GM04504 (cell line): ENCODE measurements around the gene PDZD2.
"Not testable (repeated sequence)": the region's sequence is repeated elsewhere in the genome, so short reads cannot be mapped to it uniquely, and the experiment has no call there.

Experiments
- DNase-seq: peaks from one replicate; pipeline ENCODE4 v3.0.0-alpha.2; 2012; ENCODE audit warnings: low read depth

PDZD2 gene

GRCh38 chr5:31733371-31733770 lies 94.4 kb downstream of the PDZD2 start:
- DNase-seq = no peak

GRCh38 chr5:31736127-31736526 lies 97.2 kb downstream of the PDZD2 start:
- no peak for DNase-seq

- DNase-seq = no peak
Observed at GRCh38 chr5:31738199-31738598, 99.3 kb downstream of the PDZD2 start.

- no peak for DNase-seq
Observed at GRCh38 chr5:31741496-31741895, 102.6 kb downstream of the PDZD2 start.

GRCh38 chr5:31743678-31744077 lies 104.7 kb downstream of the PDZD2 start:
- no peak for DNase-seq

GRCh38 chr5:31748458-31749172 lies 109.7 kb downstream of the PDZD2 start:
- no peak for DNase-seq

GRCh38 chr5:31750215-31750614 lies 111.3 kb downstream of the PDZD2 start:
- DNase-seq = no peak

GRCh38 chr5:31751610-31752009 lies 112.7 kb downstream of the PDZD2 start:
- no peak for DNase-seq

GRCh38 chr5:31753700-31754357 lies 114.9 kb downstream of the PDZD2 start:
- DNase-seq = no peak

GRCh38 chr5:31754358-31754704 lies 115.4 kb downstream of the PDZD2 start:
- no peak for DNase-seq

GRCh38 chr5:31754741-31755675 lies 116.1 kb downstream of the PDZD2 start:
- no peak for DNase-seq

GRCh38 chr5:31755676-31756230 lies 116.8 kb downstream of the PDZD2 start:
- no peak for DNase-seq

- no peak for DNase-seq
Observed at GRCh38 chr5:31757806-31758205, 118.9 kb downstream of the PDZD2 start.

GRCh38 chr5:31758803-31759425 lies 120.0 kb downstream of the PDZD2 start:
- no peak for DNase-seq

GRCh38 chr5:31759925-31760324 lies 121.0 kb downstream of the PDZD2 start:
- DNase-seq = no peak

GRCh38 chr5:31761877-31762276 lies 122.9 kb downstream of the PDZD2 start:
- no peak for DNase-seq

- no peak for DNase-seq
Observed at GRCh38 chr5:31763424-31763823, 124.5 kb downstream of the PDZD2 start.

GRCh38 chr5:31764687-31765086 lies 125.8 kb downstream of the PDZD2 start:
- DNase-seq = not testable (repeated sequence)

GRCh38 chr5:31767335-31768031 lies 128.6 kb downstream of the PDZD2 start:
- no peak for DNase-seq

- DNase-seq = no peak
Observed at GRCh38 chr5:31768046-31768445, 129.1 kb downstream of the PDZD2 start.

GRCh38 chr5:31768784-31769183 lies 129.9 kb downstream of the PDZD2 start:
- DNase-seq = no peak
